HEK293T (cell line): ENCODE data around the gene DCAF12L2.

ENCODE experiments used
- ARNT ChIP-seq: fragments of 450-650 bp; IDR thresholded peaks from 2 replicates; pipeline ENCODE4 v1.6.1; 2017; ENCODE audit warnings: mild to moderate bottlenecking
- ELF4 ChIP-seq: fragments of 450-650 bp; IDR thresholded peaks from 2 replicates; pipeline ENCODE4 v1.6.1; 2017; ENCODE audit warnings: antibody characterized with exemption
- FOXK2 ChIP-seq: fragments of 450-650 bp; IDR thresholded peaks from 2 replicates; pipeline ENCODE4 v1.6.1; 2016; ENCODE audit warnings: mild to moderate bottlenecking
- FOXM1 ChIP-seq: fragments of 450-650 bp; IDR thresholded peaks from 2 replicates; pipeline ENCODE4 v1.6.1; 2017; ENCODE audit warnings: mild to moderate bottlenecking, borderline replicate concordance
- L3MBTL2 ChIP-seq: fragments of 450-650 bp; conservative IDR thresholded peaks from 2 replicates; pipeline ENCODE4 v1.6.1; 2016; ENCODE audit warnings: mild to moderate bottlenecking
- SP1 ChIP-seq: fragments of 450-650 bp; IDR thresholded peaks from 2 replicates; pipeline ENCODE4 v1.6.1; 2017
- TARDBP ChIP-seq: fragments of 450-650 bp; IDR thresholded peaks from 2 replicates; pipeline ENCODE4 v1.6.1; 2016

DNA sequence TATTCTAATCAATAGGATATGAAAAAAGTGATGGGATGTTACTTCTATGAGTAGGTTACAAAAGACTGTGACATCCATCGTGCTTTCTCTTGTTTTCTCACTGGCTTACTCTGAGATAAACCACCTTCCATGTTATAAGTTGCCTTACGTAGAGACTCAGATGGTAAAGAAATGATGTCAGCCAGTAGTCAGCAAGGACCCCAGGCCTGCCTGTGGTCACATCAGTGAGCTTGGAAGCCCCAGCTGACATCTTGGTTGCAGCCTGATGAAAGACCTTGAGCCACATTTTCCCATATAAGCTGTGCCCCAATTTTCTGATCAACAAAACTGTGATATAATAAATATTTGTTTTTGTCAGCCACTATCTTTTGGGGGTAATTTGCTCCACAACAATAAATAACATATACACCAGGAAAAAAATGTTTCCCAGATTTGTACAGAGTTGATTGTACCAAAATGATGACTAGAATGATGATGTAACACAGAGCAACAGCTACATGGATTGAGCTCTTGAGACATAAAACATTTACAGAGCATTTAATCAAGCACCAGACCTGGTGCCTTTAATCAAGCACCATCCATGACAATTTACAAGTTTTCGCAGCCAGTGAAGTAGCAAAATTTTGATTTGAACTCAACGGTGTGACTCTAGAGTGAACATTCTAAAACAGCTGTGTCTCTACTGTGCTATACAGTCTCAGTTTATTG, 11.2 kb upstream of the DCAF12L2 start:
- TF ChIP-seq TARDBP (no peak), FOXK2 (no peak), L3MBTL2 (no peak), ELF4 (no peak), ARNT (no peak), FOXM1 (no peak), SP1 (no peak)
